ENCODE data around the gene TTC13.

Gene TTC13

GRCh38 chr1:230894032-230894431, 84.6 kb downstream of the TTC13 start:
- no peak overlapping the region for H3K27ac Mint-ChIP-seq
- peaks cover 8% of the 10 kb centered on the region for H3K4me1 Mint-ChIP-seq
- peaks cover 8% of the 10 kb centered on the region for H3K27me3 Mint-ChIP-seq
- peaks cover 5% of the 10 kb centered on the region for H3K36me3 Mint-ChIP-seq
- no peak for ATAC-seq
- H3K4me3 Mint-ChIP-seq, result no peak overlapping the region
- no peaks in the 10 kb centered on the region for H3K9me3 Mint-ChIP-seq

- Mint-ChIP-seq H3K36me3 (no peaks in the 10 kb centered on the region), H3K27ac (peak overlapping the region; percentile 64)
These were observed 86.6 kb downstream of the TTC13 start for GRCh38 chr1:230892018-230892491.

DNA sequence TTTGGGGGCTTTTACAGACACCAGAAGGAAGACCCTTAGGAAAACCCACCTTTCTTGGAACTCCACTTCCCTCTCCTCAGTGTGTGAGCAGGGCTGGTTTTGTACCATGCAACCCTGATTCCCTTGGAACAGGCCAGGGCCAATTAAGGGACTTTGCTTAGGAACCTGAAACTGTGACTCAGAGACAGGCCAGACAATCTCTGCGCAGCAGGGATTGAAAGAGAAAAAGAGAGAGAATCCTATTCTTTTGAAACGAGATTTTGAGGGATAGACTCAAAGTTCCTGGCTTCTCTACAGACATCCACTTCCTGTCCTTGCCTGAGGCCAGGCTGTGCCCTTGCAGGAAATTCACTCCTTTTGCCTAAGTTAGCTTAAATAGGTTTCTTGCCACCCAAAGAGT, 87.2 kb downstream of the TTC13 start:
- peak overlapping the region; percentile 64 for H3K27ac Mint-ChIP-seq
- ATAC-seq, result no peak
- peaks cover 24% of the 10 kb centered on the region for H3K27me3 Mint-ChIP-seq
- no peak overlapping the region for H3K4me3 Mint-ChIP-seq
- no peaks in the 10 kb centered on the region for H3K36me3 Mint-ChIP-seq
- H3K4me1 Mint-ChIP-seq, result peaks cover 8% of the 10 kb centered on the region
- no peaks in the 10 kb centered on the region for H3K9me3 Mint-ChIP-seq

More at GRCh38 chr1:230892018-230892491, 86.6 kb downstream of the TTC13 start:
- Mint-ChIP-seq H3K9me3 (no peaks in the 10 kb centered on the region), H3K27me3 (peaks cover 24% of the 10 kb centered on the region), H3K4me1 (peaks cover 8% of the 10 kb centered on the region), H3K4me3 (no peak overlapping the region)
- peak; percentile 76 for ATAC-seq

DNA sequence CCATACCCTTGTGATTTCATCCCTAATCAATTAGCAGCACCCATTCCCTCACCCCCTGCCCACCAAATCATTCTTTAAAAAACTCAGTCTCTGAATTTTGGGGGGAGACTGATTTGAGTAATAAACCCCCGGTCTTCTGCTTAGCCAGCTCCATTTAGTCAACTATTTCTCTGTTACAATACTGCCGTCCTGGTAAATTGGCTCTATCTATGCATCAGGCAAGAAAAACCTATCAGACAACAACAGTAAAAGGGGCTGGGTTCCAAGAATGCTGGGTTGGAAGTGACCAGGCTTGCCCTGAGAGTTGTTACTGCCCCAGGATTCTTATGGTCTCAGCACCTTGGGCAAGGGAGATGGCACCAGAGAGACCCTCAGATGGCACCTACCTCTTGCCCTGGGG, 94.0 kb downstream of the TTC13 start:
- Mint-ChIP-seq H3K9me3 (peaks cover 3% of the 10 kb centered on the region), H3K4me3 (no peak overlapping the region), H3K4me1 (no peaks in the 10 kb centered on the region), H3K27me3 (peaks cover 82% of the 10 kb centered on the region), H3K36me3 (peaks cover 8% of the 10 kb centered on the region), H3K27ac (no peak overlapping the region)
- no peak for ATAC-seq

- Mint-ChIP-seq H3K27me3 (peaks cover 82% of the 10 kb centered on the region), H3K4me1 (no peaks in the 10 kb centered on the region), H3K9me3 (peaks cover 3% of the 10 kb centered on the region), H3K4me3 (no peak overlapping the region), H3K36me3 (peaks cover 8% of the 10 kb centered on the region), H3K27ac (no peak overlapping the region)
- ATAC-seq, result no peak
These were observed 94.7 kb downstream of the TTC13 start for GRCh38 chr1:230883967-230884366.

- no peak for ATAC-seq
- H3K27ac Mint-ChIP-seq, result no peak overlapping the region
- H3K9me3 Mint-ChIP-seq, result no peaks in the 10 kb centered on the region
- no peaks in the 10 kb centered on the region for H3K36me3 Mint-ChIP-seq
- no peaks in the 10 kb centered on the region for H3K4me1 Mint-ChIP-seq
- H3K27me3 Mint-ChIP-seq, result peaks cover 75% of the 10 kb centered on the region
- H3K4me3 Mint-ChIP-seq, result no peak overlapping the region
These were observed 98.9 kb downstream of the TTC13 start for GRCh38 chr1:230879778-230880177.

GRCh38 chr1:230878591-230878990, 100.1 kb downstream of the TTC13 start:
- no peak overlapping the region for H3K27ac Mint-ChIP-seq
- ATAC-seq, result no peak
- H3K9me3 Mint-ChIP-seq, result no peaks in the 10 kb centered on the region
- H3K27me3 Mint-ChIP-seq, result peaks cover 68% of the 10 kb centered on the region
- H3K36me3 Mint-ChIP-seq, result no peaks in the 10 kb centered on the region
- H3K4me3 Mint-ChIP-seq, result no peak overlapping the region
- H3K4me1 Mint-ChIP-seq, result no peaks in the 10 kb centered on the region

- peaks cover 62% of the 10 kb centered on the region for H3K27me3 Mint-ChIP-seq
- ATAC-seq, result no peak
These were observed 100.6 kb downstream of the TTC13 start for GRCh38 chr1:230877924-230878590.

GRCh38 chr1:230877146-230877923, 101.3 kb downstream of the TTC13 start:
- Mint-ChIP-seq H3K4me1 (no peaks in the 10 kb centered on the region), H3K27me3 (peaks cover 55% of the 10 kb centered on the region), H3K4me3 (no peak overlapping the region), H3K9me3 (no peaks in the 10 kb centered on the region), H3K36me3 (no peaks in the 10 kb centered on the region), H3K27ac (no peak overlapping the region)
- no peak for ATAC-seq

More at GRCh38 chr1:230877924-230878590, 100.6 kb downstream of the TTC13 start:
- H3K27ac Mint-ChIP-seq, result no peak overlapping the region
- no peak overlapping the region for H3K4me3 Mint-ChIP-seq
- H3K36me3 Mint-ChIP-seq, result no peaks in the 10 kb centered on the region
- H3K9me3 Mint-ChIP-seq, result no peaks in the 10 kb centered on the region
- H3K4me1 Mint-ChIP-seq, result no peaks in the 10 kb centered on the region

GRCh38 chr1:230876660-230877059, 102.0 kb downstream of the TTC13 start:
- ATAC-seq, result no peak
- no peak overlapping the region for H3K27ac Mint-ChIP-seq
- no peaks in the 10 kb centered on the region for H3K9me3 Mint-ChIP-seq
- H3K27me3 Mint-ChIP-seq, result peaks cover 48% of the 10 kb centered on the region
- no peaks in the 10 kb centered on the region for H3K36me3 Mint-ChIP-seq
- H3K4me3 Mint-ChIP-seq, result no peak overlapping the region
- H3K4me1 Mint-ChIP-seq, result no peaks in the 10 kb centered on the region

DNA sequence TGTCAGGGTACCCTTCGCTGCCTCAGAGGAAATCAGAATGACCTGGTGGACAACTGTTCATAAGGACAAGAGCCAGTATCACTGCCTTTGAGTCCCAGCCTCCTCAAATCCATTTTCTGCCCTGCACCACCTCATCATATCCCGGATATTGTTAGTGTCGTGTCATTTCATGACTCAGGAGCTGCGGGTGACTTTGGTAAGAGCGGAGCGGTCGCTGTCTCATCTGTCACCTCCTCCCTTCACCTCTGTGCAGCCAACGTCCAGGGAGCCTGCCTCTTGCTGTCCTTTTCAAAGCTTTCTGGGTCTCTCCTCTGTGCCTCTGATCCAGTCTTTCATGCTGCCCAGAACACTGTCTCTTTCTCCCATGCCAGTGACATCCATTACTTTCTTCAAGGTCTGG, 103.3 kb downstream of the TTC13 start:
- Mint-ChIP-seq H3K27me3 (peaks cover 36% of the 10 kb centered on the region), H3K4me1 (no peaks in the 10 kb centered on the region), H3K4me3 (no peak overlapping the region), H3K27ac (no peak overlapping the region), H3K9me3 (no peaks in the 10 kb centered on the region), H3K36me3 (no peaks in the 10 kb centered on the region)
- no peak for ATAC-seq

- peaks cover 21% of the 10 kb centered on the region for H3K4me1 Mint-ChIP-seq
- no peaks in the 10 kb centered on the region for H3K36me3 Mint-ChIP-seq
- no peak for ATAC-seq
- H3K9me3 Mint-ChIP-seq, result no peaks in the 10 kb centered on the region
- no peak overlapping the region for H3K27ac Mint-ChIP-seq
- H3K4me3 Mint-ChIP-seq, result no peak overlapping the region
- peaks cover 5% of the 10 kb centered on the region for H3K27me3 Mint-ChIP-seq
These were observed 107.7 kb downstream of the TTC13 start for GRCh38 chr1:230870916-230871315.

GRCh38 chr1:230869500-230869899, 109.2 kb downstream of the TTC13 start:
- Mint-ChIP-seq H3K4me3 (peak overlapping the region; percentile 39), H3K27ac (no peak overlapping the region), H3K27me3 (no peaks in the 10 kb centered on the region)

DNA sequence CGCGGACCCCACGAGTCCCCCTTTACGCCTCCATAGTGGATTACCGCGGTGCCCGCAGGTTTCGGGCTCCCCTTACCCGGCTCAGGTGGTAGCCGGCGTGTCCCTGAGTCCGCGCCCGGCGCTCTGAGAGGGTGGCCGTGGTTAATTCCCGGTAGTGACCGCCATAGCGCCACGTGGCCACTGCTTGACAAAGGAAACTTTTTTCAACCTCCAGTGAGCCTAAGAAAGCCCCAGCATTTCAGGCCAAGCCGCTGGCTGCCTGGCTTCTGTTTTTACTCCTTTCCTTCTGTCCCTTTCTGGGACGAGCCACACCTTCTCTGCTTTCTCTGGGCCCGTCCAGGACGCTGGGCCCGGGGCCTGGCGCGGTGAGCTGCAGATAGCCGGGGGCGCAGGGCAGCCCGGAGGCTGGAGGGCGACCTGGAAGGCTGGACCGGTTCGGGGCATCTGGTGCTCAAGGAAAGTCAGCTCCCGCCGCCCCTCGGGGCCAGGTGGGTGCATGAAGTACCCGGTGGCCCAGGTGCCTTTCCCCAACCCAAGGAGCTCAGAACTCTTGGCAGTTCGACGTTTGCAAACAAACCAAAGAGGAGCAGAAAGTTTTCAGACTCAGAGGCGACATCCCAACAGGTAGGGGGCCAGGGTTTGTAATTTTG, 109.8 kb downstream of the TTC13 start:
- Mint-ChIP-seq H3K4me1 (peaks cover 21% of the 10 kb centered on the region), H3K4me3 (peak overlapping the region; percentile 91), H3K36me3 (no peaks in the 10 kb centered on the region), H3K27me3 (no peaks in the 10 kb centered on the region), H3K27ac (peak overlapping the region; percentile 85), H3K9me3 (no peaks in the 10 kb centered on the region)
- ATAC-seq, result peak; percentile 67

More at GRCh38 chr1:230869500-230869899, 109.2 kb downstream of the TTC13 start:
- Mint-ChIP-seq H3K36me3 (no peaks in the 10 kb centered on the region), H3K4me1 (peaks cover 21% of the 10 kb centered on the region), H3K9me3 (no peaks in the 10 kb centered on the region)
- ATAC-seq, result no peak

GRCh38 chr1:230867903-230868735, 110.5 kb downstream of the TTC13 start, which contains the start of gene C1orf198:
Gene C1orf198 (minus strand): TSS chr1:230868521. CDS start chr1:230868512, 9 bp downstream.
- H3K9me3 Mint-ChIP-seq, result no peaks in the 10 kb centered on the region
- peak within 1 kb of the TSS; percentile 85 for H3K27ac Mint-ChIP-seq
- no peaks in the 10 kb centered on the region for H3K27me3 Mint-ChIP-seq
- H3K4me3 Mint-ChIP-seq, result peak within 1 kb of the TSS; percentile 91
- no peaks in the 10 kb centered on the region for H3K36me3 Mint-ChIP-seq
- ATAC-seq, result peak; percentile 95
- peaks cover 26% of the 10 kb centered on the region for H3K4me1 Mint-ChIP-seq

Data from stimulated activated memory B cell treated with anti-CD40 and anti-IgM and Interleukin-4, amounts not matched to agents 10 μg/mL and 1 μg/mL and 100 μg/mL, for 72 hours (primary cell).